PFSK-1 (cell line): ENCODE data around the gene TH.

ENCODE experiments used
- TAF1 ChIP-seq: IDR thresholded peaks from 2 replicates; pipeline ENCODE4 v1.6.1; 2012; ENCODE audit warnings: low read length, control low read depth, borderline replicate concordance; ENCODE audit not compliant: insufficient read depth
- TF ChIP-seq, protein P1 (sequence below), 2 experiments: IDR thresholded peaks; 2 replicates each; pipeline versions ENCODE4 v1.6.1 to v1.8.0; 2011 to 2012; ENCODE audit warnings: low read depth in 2 of 2, low read length in 2 of 2, control low read depth in 1 of 2, inconsistent platforms in 1 of 2, mild to moderate bottlenecking in 1 of 2, moderate library complexity in 1 of 2; ENCODE audit not compliant: insufficient read depth in 1 of 2

DNA sequence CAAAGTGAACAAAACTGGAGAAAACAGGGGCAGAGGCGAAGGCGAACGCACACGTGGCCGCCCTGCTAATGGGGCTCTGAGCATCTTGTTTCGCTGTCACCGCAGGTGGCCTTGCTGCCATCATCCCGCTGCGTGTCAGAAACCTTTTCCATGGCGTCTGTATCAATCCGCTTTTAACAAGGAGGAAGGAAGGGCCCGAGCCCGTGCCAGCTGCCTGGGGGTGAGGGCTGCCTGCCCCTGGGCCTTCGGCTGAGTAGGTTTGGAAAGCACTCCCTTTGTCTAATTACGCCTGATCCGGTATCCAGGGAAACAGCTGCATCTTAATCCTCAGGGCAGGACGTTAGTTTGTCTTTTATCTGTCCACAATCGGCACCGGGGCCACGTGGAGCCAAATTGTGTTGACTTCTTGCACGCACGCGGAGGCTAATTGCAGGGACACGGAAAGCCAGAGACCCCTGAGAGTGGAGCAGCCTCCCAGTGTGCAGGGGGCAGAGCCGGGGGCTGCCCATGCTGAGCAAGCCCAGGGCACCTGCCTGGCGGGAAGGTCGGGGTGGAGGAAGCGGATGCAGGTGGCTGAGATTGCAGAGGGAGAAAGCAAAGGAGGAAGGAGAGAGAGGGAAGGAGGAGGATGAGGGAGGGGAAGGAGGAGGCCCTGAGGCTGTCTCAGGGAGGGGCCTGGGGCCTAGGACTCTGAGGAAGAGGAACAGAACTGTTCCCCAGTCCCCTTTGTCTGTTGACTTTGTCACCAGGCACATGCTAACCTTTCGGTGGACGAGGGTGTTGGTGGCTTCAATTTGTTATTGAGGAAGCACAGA lies 19.2 kb upstream of the TH start:
- TF ChIP-seq, protein P1, sequence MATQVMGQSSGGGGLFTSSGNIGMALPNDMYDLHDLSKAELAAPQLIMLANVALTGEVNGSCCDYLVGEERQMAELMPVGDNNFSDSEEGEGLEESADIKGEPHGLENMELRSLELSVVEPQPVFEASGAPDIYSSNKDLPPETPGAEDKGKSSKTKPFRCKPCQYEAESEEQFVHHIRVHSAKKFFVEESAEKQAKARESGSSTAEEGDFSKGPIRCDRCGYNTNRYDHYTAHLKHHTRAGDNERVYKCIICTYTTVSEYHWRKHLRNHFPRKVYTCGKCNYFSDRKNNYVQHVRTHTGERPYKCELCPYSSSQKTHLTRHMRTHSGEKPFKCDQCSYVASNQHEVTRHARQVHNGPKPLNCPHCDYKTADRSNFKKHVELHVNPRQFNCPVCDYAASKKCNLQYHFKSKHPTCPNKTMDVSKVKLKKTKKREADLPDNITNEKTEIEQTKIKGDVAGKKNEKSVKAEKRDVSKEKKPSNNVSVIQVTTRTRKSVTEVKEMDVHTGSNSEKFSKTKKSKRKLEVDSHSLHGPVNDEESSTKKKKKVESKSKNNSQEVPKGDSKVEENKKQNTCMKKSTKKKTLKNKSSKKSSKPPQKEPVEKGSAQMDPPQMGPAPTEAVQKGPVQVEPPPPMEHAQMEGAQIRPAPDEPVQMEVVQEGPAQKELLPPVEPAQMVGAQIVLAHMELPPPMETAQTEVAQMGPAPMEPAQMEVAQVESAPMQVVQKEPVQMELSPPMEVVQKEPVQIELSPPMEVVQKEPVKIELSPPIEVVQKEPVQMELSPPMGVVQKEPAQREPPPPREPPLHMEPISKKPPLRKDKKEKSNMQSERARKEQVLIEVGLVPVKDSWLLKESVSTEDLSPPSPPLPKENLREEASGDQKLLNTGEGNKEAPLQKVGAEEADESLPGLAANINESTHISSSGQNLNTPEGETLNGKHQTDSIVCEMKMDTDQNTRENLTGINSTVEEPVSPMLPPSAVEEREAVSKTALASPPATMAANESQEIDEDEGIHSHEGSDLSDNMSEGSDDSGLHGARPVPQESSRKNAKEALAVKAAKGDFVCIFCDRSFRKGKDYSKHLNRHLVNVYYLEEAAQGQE (IDR thresholded peaks at IDR 0.05; ENCODE audit: insufficient read depth in 1 of 2, low read depth in 2 of 2, low read length in 2 of 2) = no peak
- TF ChIP-seq TAF1 = no peak
